ENCODE results near the gene CAMK2B. TPM values are rescaled to one million over a fixed set of nuclear protein-coding genes. Genes with fewer than 3 reads are reported as not detected.

CAMK2B gene
- total and polyA plus RNA-seq, 2 of the 13 experiments (the other 11 are each of a cell fraction or from before 2014, with no cell fraction given), result 0.27 to 0.48 TPM

DNA sequence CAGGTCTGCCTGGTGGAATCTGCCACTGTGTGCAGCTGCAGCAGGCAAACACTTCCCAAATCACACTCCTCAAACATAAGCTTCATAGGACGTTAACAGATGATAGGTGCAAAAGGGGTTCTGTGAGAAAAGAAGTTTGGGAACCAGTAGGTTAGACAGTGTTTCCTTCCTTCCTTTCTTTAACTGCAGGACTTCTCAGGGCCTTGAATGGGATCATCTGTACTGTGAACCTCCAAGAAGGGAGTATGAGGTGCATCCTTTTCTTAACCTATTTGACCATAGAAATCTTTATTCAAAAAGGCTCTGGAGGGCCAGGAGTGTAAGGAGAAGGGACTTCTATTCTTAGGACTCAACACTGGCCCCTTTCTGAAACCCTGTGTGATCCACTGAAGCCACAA, 33.0 kb downstream of the CAMK2B start:
- no peak for DNase-seq (ENCODE audit: low spot score)
- ATAC-seq, result no peak
- Histone ChIP-seq H3K4me3 (replicated peaks in 1 of 3; ENCODE audit: insufficient read depth in 1 of 3, low read depth in 2 of 3, low read length in 3 of 3) (no peak overlapping the region), H3K9me3 (ENCODE audit: low read length) (no peaks in the 10 kb centered on the region), H4K20me1 (ENCODE audit: insufficient read depth, low read length) (no peaks in the 10 kb centered on the region), H3K36me3 (replicated peaks in 1 of 2; ENCODE audit: control insufficient read depth in 1 of 2, insufficient read depth in 2 of 2, low read length in 2 of 2) (no peaks in the 10 kb centered on the region), H3K4me2 (ENCODE audit: low read depth, low read length) (no peak overlapping the region), H3K4me1 (ENCODE audit: insufficient read depth, low read length) (no peaks in the 10 kb centered on the region), H2AFZ (ENCODE audit: low read length) (no peak overlapping the region), H3K27me3 (ENCODE audit: control insufficient read depth in 1 of 2, insufficient read depth in 2 of 2, low read length in 2 of 2) (peaks cover 7 to 78% of the 10 kb centered on the region in 2 experiments; a peak in 4 of 5 replicates), H3K9ac (ENCODE audit: insufficient read depth, low read depth, low read length) (no peak overlapping the region), H3K79me2 (ENCODE audit: insufficient read depth, low read length) (no peaks in the 10 kb centered on the region), H3K27ac (ENCODE audit: extremely low read length, insufficient read depth, low read length) (no peak overlapping the region)
- in situ Hi-C loops (cut with HindIII; ENCODE audit: extremely low pct_ligation_motif_present, low pct_unique_long_range_greater_than_20kb), result no loop called here
- CTCF ChIA-PET (ENCODE audit: low intra/inter-chr PET ratio, low total read pairs), result no interaction called here
- intact Hi-C loops (cut with micrococcal nuclease; ENCODE audit: unreplicated experiment), result no loop called here
- BruUV-seq (replicated peaks), result no TSS peak
- no peak for FAIRE-seq
- POLR2A ChIA-PET, result no interaction called here
- TF ChIP-seq, protein P1, sequence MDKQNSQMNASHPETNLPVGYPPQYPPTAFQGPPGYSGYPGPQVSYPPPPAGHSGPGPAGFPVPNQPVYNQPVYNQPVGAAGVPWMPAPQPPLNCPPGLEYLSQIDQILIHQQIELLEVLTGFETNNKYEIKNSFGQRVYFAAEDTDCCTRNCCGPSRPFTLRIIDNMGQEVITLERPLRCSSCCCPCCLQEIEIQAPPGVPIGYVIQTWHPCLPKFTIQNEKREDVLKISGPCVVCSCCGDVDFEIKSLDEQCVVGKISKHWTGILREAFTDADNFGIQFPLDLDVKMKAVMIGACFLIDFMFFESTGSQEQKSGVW (CRISPR knock-in tag; IDR thresholded peaks at IDR 0.05; ENCODE audit: borderline replicate concordance), result no peak
- TF ChIP-seq AFF4 (CRISPR knock-in tag; IDR thresholded peaks at IDR 0.05), result no peak
- no peak for TF ChIP-seq XRCC5 (optimal IDR thresholded peaks at IDR 0.05; ENCODE audit: low read length)
- 0% methylated on average over 1 of the region's 1 CpG for WGBS (ENCODE audit: low lambda C conversion rate)
